ENCODE measurements around the gene SUCO.

The SUCO gene

GRCh38 chr1:172512591-172512990, 20.4 kb upstream of the SUCO start:
- no peak for DNase-seq (ENCODE audit: low read depth, low spot score)
- POLR2A ChIA-PET = no interaction called here
- no peak overlapping the region for H3K4me3 ChIP-seq (ENCODE audit: low read depth, low read length)
- CTCF ChIA-PET = no interaction called here
- no peak for TF ChIP-seq CTCF (IDR thresholded peaks at IDR 0.05; ENCODE audit: insufficient read depth, low read length, missing control alignments)

DNA sequence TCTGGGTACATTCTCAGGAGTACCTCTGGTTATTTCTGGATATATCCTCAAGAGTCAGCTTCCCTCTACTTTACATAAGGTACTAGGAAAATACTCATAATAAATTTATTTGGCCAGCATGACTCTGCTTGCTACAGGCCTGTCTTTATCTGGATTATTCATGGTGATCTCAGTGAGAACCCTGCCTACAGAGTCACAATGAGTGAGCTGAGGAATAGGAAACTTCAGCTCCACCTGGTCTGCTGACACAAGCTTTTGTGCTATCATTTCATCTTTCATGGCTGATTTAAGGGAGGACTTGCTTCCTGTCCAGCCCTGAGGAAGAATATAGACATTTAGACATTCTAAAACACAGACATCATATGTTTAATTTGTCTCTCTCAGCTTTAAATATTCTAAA, 19.5 kb upstream of the SUCO start:
- TF ChIP-seq CTCF (IDR thresholded peaks at IDR 0.05; ENCODE audit: insufficient read depth, low read length, missing control alignments) = no peak
- POLR2A ChIA-PET = no interaction called here
- H3K4me3 ChIP-seq (ENCODE audit: low read depth, low read length) = no peak overlapping the region
- CTCF ChIA-PET = no interaction called here
- no peak for DNase-seq (ENCODE audit: low read depth, low spot score)

GRCh38 chr1:172514108-172514507, 18.8 kb upstream of the SUCO start:
- no peak overlapping the region for H3K4me3 ChIP-seq (ENCODE audit: low read depth, low read length)
- DNase-seq (ENCODE audit: low read depth, low spot score) = no peak
- TF ChIP-seq CTCF (IDR thresholded peaks at IDR 0.05; ENCODE audit: insufficient read depth, low read length, missing control alignments) = no peak
- CTCF ChIA-PET = no interaction called here
- POLR2A ChIA-PET = no interaction called here

- ChIA-PET POLR2A (no interaction called here), CTCF (no interaction called here)
- H3K4me3 ChIP-seq (ENCODE audit: low read depth, low read length) = no peak overlapping the region
- no peak for DNase-seq (ENCODE audit: low read depth, low spot score)
- TF ChIP-seq CTCF (IDR thresholded peaks at IDR 0.05; ENCODE audit: insufficient read depth, low read length, missing control alignments) = no peak
These were observed 17.5 kb upstream of the SUCO start for GRCh38 chr1:172515436-172515835.

DNA sequence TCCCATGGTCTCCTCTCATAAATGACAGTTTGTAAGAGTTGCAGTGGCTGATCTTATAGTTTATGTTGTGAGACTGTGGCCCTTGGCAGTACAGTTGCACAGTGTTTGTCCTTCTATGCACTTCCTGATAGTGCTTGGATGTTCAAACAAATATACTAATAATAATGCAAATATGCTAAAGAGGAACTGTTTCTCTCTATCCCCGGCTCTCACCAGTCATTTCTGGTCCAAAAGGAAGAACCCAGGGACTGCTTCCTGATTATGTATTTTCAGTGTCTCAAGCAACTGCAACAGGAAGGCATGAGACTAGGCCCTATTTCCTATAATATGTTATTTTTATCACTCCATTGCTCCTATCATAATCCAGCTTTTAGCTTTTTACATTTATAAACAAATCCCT, 17.0 kb upstream of the SUCO start:
- POLR2A ChIA-PET = no interaction called here
- DNase-seq (ENCODE audit: low read depth, low spot score) = no peak
- no peak for TF ChIP-seq CTCF (IDR thresholded peaks at IDR 0.05; ENCODE audit: insufficient read depth, low read length, missing control alignments)
- CTCF ChIA-PET = no interaction called here
- no peak overlapping the region for H3K4me3 ChIP-seq (ENCODE audit: low read depth, low read length)

- DNase-seq (ENCODE audit: low read depth, low spot score) = no peak
- ChIA-PET CTCF (no interaction called here), POLR2A (no interaction called here)
- TF ChIP-seq CTCF (IDR thresholded peaks at IDR 0.05; ENCODE audit: insufficient read depth, low read length, missing control alignments) = no peak
- H3K4me3 ChIP-seq (ENCODE audit: low read depth, low read length) = no peak overlapping the region
These were observed 15.9 kb upstream of the SUCO start for GRCh38 chr1:172517081-172517480.
